ENCODE data around the gene PTPN4. TPM values are rescaled to one million over a fixed set of nuclear protein-coding genes. Genes with fewer than 3 reads are reported as not detected.
A peak's percentile ranks its signal among the peaks of the same experiment; 100 is the strongest.

The PTPN4 gene
- total and polyA plus RNA-seq, 2 of the 13 experiments (the other 11 are each of a cell fraction or from before 2014, with no cell fraction given) = 20.3 to 34.6 TPM

GRCh38 chr2:119759451-119760236 lies at the start of gene PTPN4 (continued):
- no peak for TF ChIP-seq ZNF513 (CRISPR knock-in tag; conservative IDR thresholded peaks at IDR 0.05)
- TF ChIP-seq TEF (CRISPR knock-in tag; IDR thresholded peaks at IDR 0.05) = peak; percentile 22; the same call in 1 of the 2 replicates
- TF ChIP-seq NFIB (CRISPR knock-in tag; IDR thresholded peaks at IDR 0.05; ENCODE audit: borderline replicate concordance) = no peak
- TF ChIP-seq ZNF251 (CRISPR knock-in tag; IDR thresholded peaks at IDR 0.05) = no peak
- no peak for TF ChIP-seq ZNF720 (CRISPR knock-in tag; IDR thresholded peaks at IDR 0.05)
- TF ChIP-seq ZFP41 (CRISPR knock-in tag; IDR thresholded peaks at IDR 0.05; ENCODE audit: borderline replicate concordance) = no peak; the same call in 1 of the 2 replicates
- peak; percentile 44 for TF ChIP-seq TOPORS (CRISPR knock-in tag; IDR thresholded peaks at IDR 0.05)
- TF ChIP-seq ZNF3 (CRISPR knock-in tag; IDR thresholded peaks at IDR 0.05) = no peak; the same call in 1 of the 2 replicates
- TF ChIP-seq CHCHD3 (CRISPR knock-in tag; IDR thresholded peaks at IDR 0.05) = no peak
- no peak for TF ChIP-seq TCF7L2 (IDR thresholded peaks at IDR 0.05; ENCODE audit: low read depth, low read length)
- TF ChIP-seq ZNF841 (CRISPR knock-in tag; IDR thresholded peaks at IDR 0.05; ENCODE audit: borderline replicate concordance) = peak; percentile 56; the same call in 1 of the 2 replicates
- 0 out of 2 replicates have a peak, but pooled peaks have one; percentile 37 for TF ChIP-seq FOXM1 (CRISPR knock-in tag; IDR thresholded peaks at IDR 0.05)
- TF ChIP-seq TGIF2 (CRISPR knock-in tag; IDR thresholded peaks at IDR 0.05) = peak; percentile 83
- TF ChIP-seq ZNF160 (CRISPR knock-in tag; IDR thresholded peaks at IDR 0.05) = peak; percentile 22; the same call in 1 of the 2 replicates
- TF ChIP-seq ETV5 (CRISPR knock-in tag; IDR thresholded peaks at IDR 0.05; ENCODE audit: borderline replicate concordance) = peak; percentile 19; the same call in 1 of the 2 replicates
- no peak; the same call in 1 of the 2 replicates for TF ChIP-seq AKAP8 (CRISPR knock-in tag; IDR thresholded peaks at IDR 0.05)
- peak; percentile 25 for TF ChIP-seq SNAPC2 (CRISPR knock-in tag; IDR thresholded peaks at IDR 0.05)
- peak; percentile 96 for TF ChIP-seq PHF8 (CRISPR knock-in tag; IDR thresholded peaks at IDR 0.05)
- no peak for TF ChIP-seq KLF15 (CRISPR knock-in tag; IDR thresholded peaks at IDR 0.05; ENCODE audit: borderline replicate concordance)
- no peak for TF ChIP-seq E2F2 (CRISPR knock-in tag; IDR thresholded peaks at IDR 0.05; ENCODE audit: borderline replicate concordance)
- TF ChIP-seq TRAFD1 (CRISPR knock-in tag; IDR thresholded peaks at IDR 0.05; ENCODE audit: borderline replicate concordance) = no peak
- no peak; the same call in 1 of the 2 replicates for TF ChIP-seq ZSCAN29 (CRISPR knock-in tag; conservative IDR thresholded peaks at IDR 0.05)

Measured in HepG2 (cell line).